Lung (tissue), 12 donors: Measurements from ENCODE around the gene AGBL4. TPM values are rescaled to one million over a fixed set of nuclear protein-coding genes. Genes with fewer than 3 reads are reported as not detected.

Source experiments
- ATAC-seq: fragments of 200-7000 bp; cut with Tn5 transposase; one replicate; pipeline ENCODE4 v1.9.1; 2020; ENCODE audit warnings: moderate number of reproducible peaks; ENCODE audit not compliant: insufficient read depth, low FRiP score
- DNase-seq, 3 donors: peaks; one replicate each; pipeline ENCODE4 v3.0.0-alpha.2; 2013 to 2017
- H3K27ac ChIP-seq, 2 donors: one replicate each; pipeline ENCODE4 v1.5.1; 2013; ENCODE audit warnings: mild to moderate bottlenecking in 2 of 2, moderate library complexity in 2 of 2, control low read depth in 1 of 2, inconsistent platforms in 1 of 2, low read depth in 1 of 2, low read length in 1 of 2
- H3K27me3 ChIP-seq, 3 donors: one replicate each; pipeline ENCODE4 v1.5.1; 2013; ENCODE audit warnings: low read length in 2 of 3; ENCODE audit not compliant: control insufficient read depth in 3 of 3, insufficient read depth in 3 of 3
- H3K36me3 ChIP-seq, 4 donors: one replicate each; pipeline ENCODE4 v1.5.1; 2013; ENCODE audit warnings: low read length in 4 of 4, mild to moderate bottlenecking in 1 of 4, moderate library complexity in 1 of 4; ENCODE audit not compliant: control insufficient read depth in 4 of 4, insufficient read depth in 4 of 4
- H3K4me1 ChIP-seq, 5 donors: one replicate each; pipeline ENCODE4 v1.5.1; 2013; ENCODE audit warnings: low read length in 5 of 5, mild to moderate bottlenecking in 2 of 5, moderate library complexity in 1 of 5; ENCODE audit not compliant: control insufficient read depth in 5 of 5, insufficient read depth in 5 of 5
- H3K4me3 ChIP-seq: one replicate; pipeline ENCODE4 v1.5.1; 2013; ENCODE audit warnings: mild to moderate bottlenecking, control low read depth, moderate library complexity
- H3K9ac ChIP-seq, 2 donors: one replicate each; pipeline ENCODE4 v1.5.1; 2013; ENCODE audit warnings: low read length in 2 of 2, control low read depth in 1 of 2; ENCODE audit not compliant: insufficient read depth in 1 of 2
- H3K9me3 ChIP-seq, 4 donors: one replicate each; pipeline ENCODE4 v1.5.1; 2013; ENCODE audit warnings: low read length in 3 of 4, mild to moderate bottlenecking in 1 of 4, moderate library complexity in 1 of 4; ENCODE audit not compliant: control insufficient read depth in 4 of 4, insufficient read depth in 3 of 4
- WGBS, 2 donors: extraction: QIAGEN DNeasy Blood & Tissue Kit; methylation state at CpG; one replicate each; pipeline ENCODE4 v1.1.7; 2013; 5-methylcytosine and 5-hydroxymethylcytosine counted together
- polyA plus RNA-seq, 2 donors: library from polyadenylated mRNA; stranded (reverse); fragments of 200-250 nt; gene quantifications; one replicate each; pipeline ENCODE4 v1.2.1, GENCODE V29; 2013
- total RNA-seq, 2 donors: library from RNA; depleted of rRNA in 1 of 2; stranded (reverse); fragments of >200 nt in 1 of 2; gene quantifications; one replicate each; pipeline ENCODE4 v1.2.1, GENCODE V29; 2014 to 2021
- TF ChIP-seq, protein P1 (sequence below): IDR thresholded peaks from 2 replicates; pipeline ENCODE4 v1.5.1; 2012; ENCODE audit warnings: mild to moderate bottlenecking; ENCODE audit errors: control extremely low read depth, extremely low read depth
- donor health status: control.
- donor health status: control.
- donor health status: Bipolar disorder and iron deficiency.
- donor health status: healthy.
- donor health status: DM: yes; HTN: yes; CAD: no.

Gene AGBL4
- total and polyA plus RNA-seq, 4 donors = 0.24 to 7.5 (median 2.6) TPM

- H3K4me3 ChIP-seq = no peak overlapping the region
- no peaks in the 10 kb centered on the region for H3K27me3 ChIP-seq
- H3K27ac ChIP-seq = no peak overlapping the region
- H3K9ac ChIP-seq = no peak overlapping the region
- no peak for DNase-seq
- no peaks in the 10 kb centered on the region for H3K36me3 ChIP-seq
- TF ChIP-seq, protein P1, sequence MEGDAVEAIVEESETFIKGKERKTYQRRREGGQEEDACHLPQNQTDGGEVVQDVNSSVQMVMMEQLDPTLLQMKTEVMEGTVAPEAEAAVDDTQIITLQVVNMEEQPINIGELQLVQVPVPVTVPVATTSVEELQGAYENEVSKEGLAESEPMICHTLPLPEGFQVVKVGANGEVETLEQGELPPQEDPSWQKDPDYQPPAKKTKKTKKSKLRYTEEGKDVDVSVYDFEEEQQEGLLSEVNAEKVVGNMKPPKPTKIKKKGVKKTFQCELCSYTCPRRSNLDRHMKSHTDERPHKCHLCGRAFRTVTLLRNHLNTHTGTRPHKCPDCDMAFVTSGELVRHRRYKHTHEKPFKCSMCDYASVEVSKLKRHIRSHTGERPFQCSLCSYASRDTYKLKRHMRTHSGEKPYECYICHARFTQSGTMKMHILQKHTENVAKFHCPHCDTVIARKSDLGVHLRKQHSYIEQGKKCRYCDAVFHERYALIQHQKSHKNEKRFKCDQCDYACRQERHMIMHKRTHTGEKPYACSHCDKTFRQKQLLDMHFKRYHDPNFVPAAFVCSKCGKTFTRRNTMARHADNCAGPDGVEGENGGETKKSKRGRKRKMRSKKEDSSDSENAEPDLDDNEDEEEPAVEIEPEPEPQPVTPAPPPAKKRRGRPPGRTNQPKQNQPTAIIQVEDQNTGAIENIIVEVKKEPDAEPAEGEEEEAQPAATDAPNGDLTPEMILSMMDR = no peak
- 85% methylated on average over 4 of the region's 4 CpGs for WGBS, 2 donors
- H3K9me3 ChIP-seq = no peaks in the 10 kb centered on the region
- ATAC-seq = no peak
- H3K4me1 ChIP-seq = no peaks in the 10 kb centered on the region
Measured at GRCh38 chr1:49185450-49185980, 838.2 kb downstream of the AGBL4 start.

- Histone ChIP-seq H3K4me3 (no peak overlapping the region), H3K27ac (no peak overlapping the region), H3K36me3 (no peaks in the 10 kb centered on the region), H3K9ac (no peak overlapping the region), H3K9me3 (no peaks in the 10 kb centered on the region), H3K4me1 (no peaks in the 10 kb centered on the region), H3K27me3 (no peaks in the 10 kb centered on the region)
- TF ChIP-seq, protein P1 = no peak
- no peak for DNase-seq
- ATAC-seq = no peak
Measured at GRCh38 chr1:49183489-49183888, 840.3 kb downstream of the AGBL4 start.

DNA sequence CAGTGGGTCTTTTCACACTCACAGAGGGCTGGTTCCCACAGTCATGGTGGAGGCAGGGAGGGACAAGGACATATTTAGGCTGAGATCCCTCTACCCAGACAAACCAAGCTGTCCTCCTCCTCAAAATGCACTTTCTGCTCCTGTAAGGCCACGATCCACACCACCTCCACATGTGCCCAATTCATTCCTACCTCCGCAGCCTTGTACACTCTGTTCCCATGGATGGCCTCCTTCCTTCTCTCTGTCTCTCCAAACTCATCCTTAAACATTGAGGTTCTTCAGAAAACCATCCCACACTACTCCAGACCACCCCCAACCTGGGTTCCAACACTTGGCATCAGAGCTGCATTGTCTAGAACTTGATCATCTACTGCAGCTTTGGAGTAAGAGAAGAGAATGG, 842.7 kb downstream of the AGBL4 start:
- Histone ChIP-seq H3K27ac (no peak overlapping the region), H3K9ac (no peak overlapping the region), H3K27me3 (no peaks in the 10 kb centered on the region), H3K36me3 (no peaks in the 10 kb centered on the region), H3K9me3 (no peaks in the 10 kb centered on the region), H3K4me3 (no peak overlapping the region), H3K4me1 (no peaks in the 10 kb centered on the region)
- ATAC-seq (no peak), DNase-seq (no peak)
- TF ChIP-seq, protein P1 = no peak
- 78% methylated on average over 2 of the region's 2 CpGs for WGBS, 2 donors

- WGBS, 2 donors = 90 to 94% methylated on average over 2 of the region's 2 CpGs
Measured at GRCh38 chr1:49171941-49172593, 851.7 kb downstream of the AGBL4 start.

More at GRCh38 chr1:49171941-49172593, 851.7 kb downstream of the AGBL4 start:
- Histone ChIP-seq H3K4me3 (no peak overlapping the region), H3K4me1 (no peaks in the 10 kb centered on the region), H3K9ac (no peak overlapping the region), H3K27me3 (no peaks in the 10 kb centered on the region), H3K36me3 (no peaks in the 10 kb centered on the region), H3K27ac (no peak overlapping the region), H3K9me3 (no peaks in the 10 kb centered on the region)
- DNase-seq (no peak), ATAC-seq (no peak)
- TF ChIP-seq, protein P1 = no peak
